Activated T-helper 17 cell treated with anti-CD3 and anti-CD28 coated beads, Interleukin-2, amount 50 U/mL, for 72 hours (primary cell): ENCODE data around the gene MAML3. TPM values are rescaled to one million over a fixed set of nuclear protein-coding genes. Genes with fewer than 3 reads are reported as not detected.
A peak's percentile ranks its signal among the peaks of the same experiment; 100 is the strongest.

Source experiments
- ATAC-seq: fragments of 150-1000 bp; cut with Tn5 transposase; replicated peaks from 2 replicates; pipeline ENCODE4 v1.10.0; 2021; ENCODE audit warnings: mild to moderate bottlenecking, moderate library complexity
- H3K27ac Mint-ChIP-seq: one replicate; pipeline ENCODE4 v1.8.0; 2022; ENCODE audit warnings: mixed read lengths
- H3K27me3 Mint-ChIP-seq: one replicate; pipeline ENCODE4 v1.8.0; 2022; ENCODE audit warnings: mixed read lengths
- H3K36me3 Mint-ChIP-seq: one replicate; pipeline ENCODE4 v1.8.0; 2022; ENCODE audit warnings: low read depth, mild to moderate bottlenecking, mixed read lengths
- H3K4me1 Mint-ChIP-seq: one replicate; pipeline ENCODE4 v1.8.0; 2022; ENCODE audit warnings: mixed read lengths
- H3K4me3 Mint-ChIP-seq: one replicate; pipeline ENCODE4 v1.8.0; 2022; ENCODE audit warnings: mild to moderate bottlenecking, mixed read lengths
- H3K9me3 Mint-ChIP-seq: one replicate; pipeline ENCODE4 v1.8.0; 2022; ENCODE audit warnings: mixed read lengths
- total RNA-seq, 2 donors: library from RNA; stranded (reverse); gene quantifications; one replicate each; pipeline ENCODE4 v1.2.3, GENCODE V29; 2022

The MAML3 gene
- total RNA-seq, 2 donors from 2014 or later = 0.98 to 1.3 TPM

GRCh38 chr4:140125374-140125773 lies 28.6 kb downstream of the MAML3 start:
- no peak for ATAC-seq
- Mint-ChIP-seq H3K27me3 (peaks cover 17% of the 10 kb centered on the region), H3K27ac (no peak overlapping the region), H3K9me3 (no peaks in the 10 kb centered on the region), H3K4me1 (no peaks in the 10 kb centered on the region), H3K36me3 (no peaks in the 10 kb centered on the region), H3K4me3 (no peak overlapping the region)

- Mint-ChIP-seq H3K27ac (no peak overlapping the region), H3K9me3 (no peaks in the 10 kb centered on the region), H3K27me3 (peaks cover 17% of the 10 kb centered on the region), H3K36me3 (no peaks in the 10 kb centered on the region), H3K4me3 (no peak overlapping the region), H3K4me1 (no peaks in the 10 kb centered on the region)
- ATAC-seq = no peak
Observed at GRCh38 chr4:140123666-140124377, 30.2 kb downstream of the MAML3 start.

- Mint-ChIP-seq H3K27ac (no peak overlapping the region), H3K36me3 (no peaks in the 10 kb centered on the region), H3K4me3 (no peak overlapping the region), H3K9me3 (no peaks in the 10 kb centered on the region), H3K4me1 (no peaks in the 10 kb centered on the region), H3K27me3 (peaks cover 14% of the 10 kb centered on the region)
- ATAC-seq = no peak
Observed at GRCh38 chr4:140122891-140123290, 31.1 kb downstream of the MAML3 start.

GRCh38 chr4:140121646-140122045 lies 32.3 kb downstream of the MAML3 start:
- peaks cover 8% of the 10 kb centered on the region for H3K27me3 Mint-ChIP-seq
- no peaks in the 10 kb centered on the region for H3K9me3 Mint-ChIP-seq
- peaks cover 5% of the 10 kb centered on the region for H3K4me1 Mint-ChIP-seq
- H3K36me3 Mint-ChIP-seq = no peaks in the 10 kb centered on the region
- H3K4me3 Mint-ChIP-seq = no peak overlapping the region
- ATAC-seq = no peak
- H3K27ac Mint-ChIP-seq = no peak overlapping the region

GRCh38 chr4:140118931-140119640 lies 34.9 kb downstream of the MAML3 start:
- no peaks in the 10 kb centered on the region for H3K36me3 Mint-ChIP-seq
- no peak for ATAC-seq
- peaks cover 2% of the 10 kb centered on the region for H3K27me3 Mint-ChIP-seq
- H3K9me3 Mint-ChIP-seq = no peaks in the 10 kb centered on the region
- H3K27ac Mint-ChIP-seq = no peak overlapping the region
- H3K4me1 Mint-ChIP-seq = peaks cover 11% of the 10 kb centered on the region
- H3K4me3 Mint-ChIP-seq = no peak overlapping the region

DNA sequence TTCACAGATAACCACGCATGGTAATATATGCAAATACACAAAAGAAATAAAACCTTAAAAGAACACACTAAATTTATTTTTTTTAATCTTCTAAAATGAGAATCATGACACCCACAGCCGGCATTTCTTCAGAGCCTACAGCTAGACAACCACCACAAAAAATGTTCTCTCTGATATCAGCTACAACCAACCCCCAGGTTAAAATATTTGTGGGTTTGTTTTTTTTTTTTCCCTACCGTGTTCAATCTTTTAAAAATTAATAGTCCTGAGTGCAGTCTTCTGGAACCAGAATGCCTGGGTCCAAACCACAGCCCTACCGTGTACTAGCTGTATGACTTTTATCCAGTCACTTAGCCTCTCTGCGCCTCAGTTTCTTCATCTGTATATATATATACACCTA lies 36.0 kb downstream of the MAML3 start:
- no peak for ATAC-seq
- peaks cover 11% of the 10 kb centered on the region for H3K4me1 Mint-ChIP-seq
- H3K27me3 Mint-ChIP-seq = no peaks in the 10 kb centered on the region
- no peaks in the 10 kb centered on the region for H3K9me3 Mint-ChIP-seq
- no peak overlapping the region for H3K4me3 Mint-ChIP-seq
- H3K27ac Mint-ChIP-seq = no peak overlapping the region
- H3K36me3 Mint-ChIP-seq = no peaks in the 10 kb centered on the region

- Mint-ChIP-seq H3K27me3 (no peaks in the 10 kb centered on the region), H3K36me3 (no peaks in the 10 kb centered on the region), H3K4me3 (peak overlapping the region; percentile 54), H3K27ac (peak overlapping the region; percentile 82), H3K4me1 (peaks cover 11% of the 10 kb centered on the region), H3K9me3 (no peaks in the 10 kb centered on the region)
- ATAC-seq = peak; percentile 99
Observed at GRCh38 chr4:140116442-140117104, 37.4 kb downstream of the MAML3 start.

- H3K27ac Mint-ChIP-seq = no peak overlapping the region
- no peaks in the 10 kb centered on the region for H3K36me3 Mint-ChIP-seq
- no peak for ATAC-seq
- H3K4me1 Mint-ChIP-seq = peaks cover 11% of the 10 kb centered on the region
- no peaks in the 10 kb centered on the region for H3K27me3 Mint-ChIP-seq
- no peaks in the 10 kb centered on the region for H3K9me3 Mint-ChIP-seq
- H3K4me3 Mint-ChIP-seq = no peak overlapping the region
Observed at GRCh38 chr4:140115140-140115539, 38.8 kb downstream of the MAML3 start.

DNA sequence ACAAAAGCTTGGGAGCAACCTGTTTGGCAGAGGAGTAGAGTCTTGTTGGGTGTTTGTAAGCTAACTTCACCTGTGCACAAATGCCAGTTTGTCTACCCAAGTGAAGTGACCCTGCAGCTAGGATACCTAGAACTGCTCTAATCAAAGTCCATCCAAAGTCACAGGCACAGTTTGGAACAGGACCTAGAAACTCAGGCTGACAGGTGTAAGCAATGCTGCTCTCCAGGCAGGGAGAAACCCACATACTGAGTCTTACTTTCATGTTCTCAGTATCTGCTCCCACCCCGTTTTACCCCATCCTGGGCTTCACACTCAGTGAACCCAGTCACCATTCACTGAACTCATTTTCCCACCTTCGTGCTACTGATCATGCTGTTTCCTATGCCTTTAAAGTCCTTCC lies 40.3 kb downstream of the MAML3 start:
- Mint-ChIP-seq H3K9me3 (no peaks in the 10 kb centered on the region), H3K27me3 (no peaks in the 10 kb centered on the region), H3K36me3 (no peaks in the 10 kb centered on the region), H3K4me3 (no peak overlapping the region), H3K4me1 (peaks cover 11% of the 10 kb centered on the region), H3K27ac (no peak overlapping the region)
- ATAC-seq = no peak

GRCh38 chr4:140112576-140112975 lies 41.4 kb downstream of the MAML3 start:
- H3K27ac Mint-ChIP-seq = no peak overlapping the region
- peaks cover 11% of the 10 kb centered on the region for H3K4me1 Mint-ChIP-seq
- H3K9me3 Mint-ChIP-seq = no peaks in the 10 kb centered on the region
- no peak for ATAC-seq
- H3K36me3 Mint-ChIP-seq = no peaks in the 10 kb centered on the region
- peaks cover 4% of the 10 kb centered on the region for H3K27me3 Mint-ChIP-seq
- no peak overlapping the region for H3K4me3 Mint-ChIP-seq

DNA sequence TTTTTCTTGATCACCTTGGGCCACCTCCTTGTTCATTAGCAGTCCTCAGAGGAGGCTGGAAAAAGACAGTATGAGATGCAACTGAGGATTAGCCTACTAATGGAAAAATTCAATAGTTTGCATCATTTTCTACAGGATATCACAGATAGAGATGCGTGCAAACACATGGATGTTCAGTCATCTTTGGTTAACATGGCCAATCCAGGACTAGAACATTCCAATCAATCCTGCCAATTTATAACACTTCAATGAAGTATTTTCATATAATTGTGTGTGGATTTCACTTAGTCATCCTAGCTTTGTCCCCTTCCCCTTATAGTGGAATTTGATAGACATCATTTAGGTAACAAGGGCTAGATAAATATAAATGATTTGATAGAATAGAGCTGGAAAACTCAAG lies 42.7 kb downstream of the MAML3 start:
- Mint-ChIP-seq H3K9me3 (no peaks in the 10 kb centered on the region), H3K27me3 (peaks cover 5% of the 10 kb centered on the region), H3K4me3 (no peak overlapping the region), H3K4me1 (peaks cover 2% of the 10 kb centered on the region), H3K36me3 (no peaks in the 10 kb centered on the region), H3K27ac (no peak overlapping the region)
- ATAC-seq = no peak

- Mint-ChIP-seq H3K4me1 (no peaks in the 10 kb centered on the region), H3K9me3 (no peaks in the 10 kb centered on the region), H3K36me3 (no peaks in the 10 kb centered on the region), H3K27me3 (peaks cover 7% of the 10 kb centered on the region), H3K4me3 (no peak overlapping the region), H3K27ac (no peak overlapping the region)
- ATAC-seq = no peak
Observed at GRCh38 chr4:140110542-140111215, 43.3 kb downstream of the MAML3 start.

DNA sequence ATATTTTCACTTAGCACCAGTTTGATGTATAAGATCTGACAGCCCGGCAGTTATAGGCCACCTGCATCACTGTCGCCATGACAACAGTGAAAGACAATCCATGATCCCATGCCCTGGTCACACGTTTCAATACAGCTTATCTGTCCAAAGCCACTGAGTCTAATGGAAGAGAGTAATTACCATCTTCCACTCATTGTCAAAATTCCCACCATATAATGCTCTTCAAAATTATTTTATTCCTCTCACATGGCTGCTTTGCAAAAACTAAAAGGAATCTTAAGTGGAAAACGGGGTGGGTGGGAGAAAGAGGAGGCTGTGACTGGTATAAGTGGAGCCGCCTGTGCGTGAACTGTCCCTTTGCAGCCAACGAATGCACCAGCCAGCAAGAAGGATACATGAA lies 44.2 kb downstream of the MAML3 start:
- ATAC-seq = no peak
- no peak overlapping the region for H3K27ac Mint-ChIP-seq
- H3K4me1 Mint-ChIP-seq = peaks cover 4% of the 10 kb centered on the region
- no peaks in the 10 kb centered on the region for H3K9me3 Mint-ChIP-seq
- no peak overlapping the region for H3K4me3 Mint-ChIP-seq
- H3K36me3 Mint-ChIP-seq = no peaks in the 10 kb centered on the region
- peaks cover 7% of the 10 kb centered on the region for H3K27me3 Mint-ChIP-seq

- no peak overlapping the region for H3K4me3 Mint-ChIP-seq
- no peaks in the 10 kb centered on the region for H3K36me3 Mint-ChIP-seq
- no peaks in the 10 kb centered on the region for H3K9me3 Mint-ChIP-seq
- no peak for ATAC-seq
- H3K27me3 Mint-ChIP-seq = peaks cover 7% of the 10 kb centered on the region
- peaks cover 4% of the 10 kb centered on the region for H3K4me1 Mint-ChIP-seq
- H3K27ac Mint-ChIP-seq = no peak overlapping the region
Observed at GRCh38 chr4:140109292-140109691, 44.7 kb downstream of the MAML3 start.
